Daoy (cell line): ENCODE data around the gene CACNA1B. TPM values are rescaled to one million over a fixed set of nuclear protein-coding genes. Genes with fewer than 3 reads are reported as not detected.

Source experiments
- DNase-seq: peaks from one replicate; pipeline ENCODE4 v3.0.0-alpha.2; 2015; ENCODE audit warnings: low read depth
- total RNA-seq: library from RNA; depleted of rRNA; stranded (reverse); fragments of >200 nt; shearing (Covaris generic); gene quantifications from 2 replicates; pipeline ENCODE4 v1.2.3, GENCODE V29; 2014

Gene CACNA1B
- total RNA-seq, 1 experiment from 2014 or later, result 0.23 TPM

GRCh38 chr9:137918331-137919094 lies 40.9 kb downstream of the CACNA1B start:
- no peak for DNase-seq

GRCh38 chr9:137919095-137919465 lies 41.5 kb downstream of the CACNA1B start:
- no peak for DNase-seq

GRCh38 chr9:137919649-137920141 lies 42.1 kb downstream of the CACNA1B start:
- no peak for DNase-seq

- DNase-seq, result no peak
Observed at GRCh38 chr9:137920753-137921152, 43.2 kb downstream of the CACNA1B start.

- no peak for DNase-seq
Observed at GRCh38 chr9:137924169-137924568, 46.6 kb downstream of the CACNA1B start.

- no peak for DNase-seq
Observed at GRCh38 chr9:137924761-137925369, 47.3 kb downstream of the CACNA1B start.

GRCh38 chr9:137943655-137944054 lies 66.1 kb downstream of the CACNA1B start:
- no peak for DNase-seq

GRCh38 chr9:137945581-137945980 lies 68.0 kb downstream of the CACNA1B start:
- no peak for DNase-seq

GRCh38 chr9:137946993-137947392 lies 69.4 kb downstream of the CACNA1B start:
- no peak for DNase-seq

GRCh38 chr9:137948642-137949041 lies 71.1 kb downstream of the CACNA1B start:
- no peak for DNase-seq

- no peak for DNase-seq
Observed at GRCh38 chr9:137949260-137949659, 71.7 kb downstream of the CACNA1B start.

- no peak for DNase-seq
Observed at GRCh38 chr9:137951107-137951506, 73.5 kb downstream of the CACNA1B start.

- no peak for DNase-seq
Observed at GRCh38 chr9:137951597-137952490, 74.3 kb downstream of the CACNA1B start.

GRCh38 chr9:137952976-137953666 lies 75.5 kb downstream of the CACNA1B start:
- DNase-seq, result no peak

- DNase-seq, result no peak
Observed at GRCh38 chr9:137953683-137954438, 76.3 kb downstream of the CACNA1B start.

GRCh38 chr9:137955224-137955570 lies 77.6 kb downstream of the CACNA1B start:
- no peak for DNase-seq

- no peak for DNase-seq
Observed at GRCh38 chr9:137955586-137955985, 78.0 kb downstream of the CACNA1B start.

GRCh38 chr9:137956039-137956438 lies 78.5 kb downstream of the CACNA1B start:
- no peak for DNase-seq

GRCh38 chr9:137956688-137957385 lies 79.3 kb downstream of the CACNA1B start:
- DNase-seq, result no peak

- no peak for DNase-seq
Observed at GRCh38 chr9:137959641-137960411, 82.2 kb downstream of the CACNA1B start.
